Activated naive CD8-positive, alpha-beta T cell treated with anti-CD3 and anti-CD28 coated beads, Interleukin-2, amount 10 ng/mL, durations not matched to agents 7 days and 5 days (primary cell): ENCODE data around the gene GABRR3. TPM values are rescaled to one million over a fixed set of nuclear protein-coding genes. Genes with fewer than 3 reads are reported as not detected.

Experiments
- ATAC-seq: fragments of 150-1000 bp; cut with Tn5 transposase; one replicate; pipeline ENCODE4 v1.10.0; 2021; ENCODE audit warnings: low read depth, moderate library complexity
- POLR2A ChIA-PET: fragments of 350-600 bp; sonication (Branson Sonifier 250); formaldehyde crosslinking; loops from one replicate; lab custom pipeline; 2021; ENCODE audit warnings: antibody characterized with exemption; lab: Charles Lee
- DNase-seq: peaks from one replicate; pipeline ENCODE4 v3.0.0; 2021
- H3K27ac Mint-ChIP-seq: one replicate; pipeline ENCODE4 v1.8.0; 2022; ENCODE audit warnings: mild to moderate bottlenecking, mixed read lengths
- H3K27me3 Mint-ChIP-seq: one replicate; pipeline ENCODE4 v1.8.0; 2022; ENCODE audit warnings: mild to moderate bottlenecking, moderate library complexity, mixed read lengths
- H3K36me3 Mint-ChIP-seq: one replicate; pipeline ENCODE4 v1.8.0; 2021; ENCODE audit warnings: mild to moderate bottlenecking, mixed read lengths
- H3K4me1 Mint-ChIP-seq: one replicate; pipeline ENCODE4 v1.8.0; 2021; ENCODE audit warnings: mixed read lengths
- H3K4me3 Mint-ChIP-seq: one replicate; pipeline ENCODE4 v1.8.0; 2022; ENCODE audit warnings: mild to moderate bottlenecking, moderate library complexity, mixed read lengths
- H3K9me3 Mint-ChIP-seq: one replicate; pipeline ENCODE4 v1.8.0; 2021; ENCODE audit warnings: mixed read lengths
- total RNA-seq, 2 experiments: library from RNA; stranded (reverse); gene quantifications; one replicate each; pipeline ENCODE4 v1.2.3, GENCODE V29; 2021

Gene GABRR3
- total RNA-seq, 2 experiments from 2014 or later = not detected

DNA sequence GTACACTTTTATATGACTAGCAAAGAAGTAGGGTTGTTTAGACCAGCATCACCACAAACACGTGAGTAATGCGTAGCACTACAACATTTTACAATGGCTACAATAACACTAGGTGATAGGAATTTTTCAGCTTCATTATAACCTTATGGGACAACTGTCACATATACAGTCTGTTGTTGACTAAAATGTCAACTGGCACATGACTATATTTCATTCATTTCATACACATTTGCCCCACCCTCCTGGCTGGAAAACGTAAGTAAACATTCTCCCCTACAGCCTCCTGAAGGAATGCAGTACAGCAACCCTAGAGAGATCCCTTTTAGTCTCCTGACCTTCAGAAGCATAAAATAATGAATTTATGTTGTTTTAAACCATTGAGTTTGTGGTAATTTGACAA lies 79.1 kb downstream of the GABRR3 start:
- Mint-ChIP-seq H3K27ac (no peak overlapping the region), H3K9me3 (no peaks in the 10 kb centered on the region)
- POLR2A ChIA-PET = no interaction called here

DNA sequence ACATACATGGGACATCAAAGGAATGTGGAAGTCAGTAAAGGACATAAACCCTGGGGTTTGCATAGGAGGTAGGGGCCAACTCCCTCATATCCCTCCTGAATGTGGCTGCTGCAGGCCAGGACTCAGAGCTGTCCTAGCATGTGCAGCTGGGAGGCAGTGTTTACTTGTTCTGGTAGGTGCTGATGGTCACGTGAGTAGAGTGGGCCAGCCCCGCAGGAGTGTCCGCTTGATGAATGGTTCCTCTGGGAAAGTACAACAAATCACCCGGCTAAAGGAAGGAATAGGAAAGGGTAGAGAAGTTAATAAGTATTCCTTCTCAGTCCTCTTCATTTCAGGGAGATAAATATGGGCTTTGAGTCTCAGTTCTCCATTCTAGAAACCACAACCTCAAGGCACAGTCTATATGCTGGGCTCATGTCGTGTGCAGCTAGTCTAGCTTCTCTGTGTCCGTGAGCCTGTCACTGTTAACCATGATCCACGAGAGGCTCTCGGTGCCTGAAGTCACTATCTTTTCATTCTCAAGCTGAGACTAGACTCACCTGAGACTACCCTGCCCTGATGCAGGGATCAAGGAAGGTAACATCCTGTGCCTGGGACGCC lies 80.8 kb downstream of the GABRR3 start:
- peak overlapping the region; percentile 51 for H3K27ac Mint-ChIP-seq
- DNase-seq (no peak), ATAC-seq (no peak)
- H3K9me3 Mint-ChIP-seq = no peaks in the 10 kb centered on the region
- POLR2A ChIA-PET = no interaction called here
- no peak overlapping the region for H3K4me3 Mint-ChIP-seq
- H3K36me3 Mint-ChIP-seq = peaks cover 30% of the 10 kb centered on the region
- H3K4me1 Mint-ChIP-seq = peaks cover 12% of the 10 kb centered on the region
- H3K27me3 Mint-ChIP-seq = no peaks in the 10 kb centered on the region

More for the DNA sequence above, 79.1 kb downstream of the GABRR3 start:
- peaks cover 8% of the 10 kb centered on the region for H3K4me1 Mint-ChIP-seq
- ATAC-seq = no peak
- peaks cover 24% of the 10 kb centered on the region for H3K36me3 Mint-ChIP-seq
- DNase-seq = no peak
- no peaks in the 10 kb centered on the region for H3K27me3 Mint-ChIP-seq
- H3K4me3 Mint-ChIP-seq = no peak overlapping the region

DNA sequence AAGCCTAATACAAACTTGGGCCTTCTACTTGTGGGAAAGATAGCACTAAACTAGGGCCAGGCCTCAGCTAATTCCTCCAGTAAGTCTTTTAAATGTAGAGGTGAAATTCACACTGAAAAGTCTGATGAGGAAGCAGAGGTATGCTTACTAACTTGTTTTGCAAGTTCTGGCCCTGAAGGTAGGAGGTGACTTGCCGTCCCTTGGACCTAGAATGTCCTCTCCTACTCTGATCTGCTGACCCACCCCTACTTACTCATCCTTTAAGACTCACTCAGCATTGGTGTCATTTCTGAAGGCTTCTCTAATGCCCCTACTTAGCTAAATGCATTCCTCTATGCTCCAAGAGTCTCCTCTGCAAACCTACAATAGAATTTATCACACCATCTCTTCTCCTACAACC lies 82.2 kb downstream of the GABRR3 start:
- H3K4me3 Mint-ChIP-seq = no peak overlapping the region
- H3K9me3 Mint-ChIP-seq = no peaks in the 10 kb centered on the region
- POLR2A ChIA-PET = no interaction called here
- peaks cover 37% of the 10 kb centered on the region for H3K36me3 Mint-ChIP-seq
- peaks cover 12% of the 10 kb centered on the region for H3K4me1 Mint-ChIP-seq
- DNase-seq = no peak
- no peak overlapping the region for H3K27ac Mint-ChIP-seq
- no peak for ATAC-seq
- H3K27me3 Mint-ChIP-seq = no peaks in the 10 kb centered on the region

DNA sequence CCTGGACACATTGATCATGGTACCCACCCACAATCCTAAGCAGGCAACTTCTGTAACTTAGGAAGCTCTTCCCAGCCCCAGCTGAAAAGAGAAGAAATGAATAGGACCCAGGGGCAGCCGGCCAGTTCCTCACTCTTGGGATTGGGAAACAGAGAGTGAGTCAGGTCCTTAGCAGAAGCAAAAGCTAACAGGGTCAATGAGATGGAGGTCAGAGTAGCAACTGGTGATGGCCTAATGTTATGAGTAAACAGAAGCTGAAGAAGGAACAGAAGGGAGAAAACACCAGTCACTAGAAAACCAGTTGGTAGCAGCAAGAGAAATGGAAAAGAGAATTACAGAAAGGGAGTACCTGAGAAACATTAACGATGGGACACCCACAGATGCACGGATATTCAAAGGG lies 82.8 kb downstream of the GABRR3 start:
- no peaks in the 10 kb centered on the region for H3K27me3 Mint-ChIP-seq
- POLR2A ChIA-PET = no interaction called here
- H3K27ac Mint-ChIP-seq = no peak overlapping the region
- DNase-seq (no peak), ATAC-seq (no peak)
- no peaks in the 10 kb centered on the region for H3K9me3 Mint-ChIP-seq
- H3K4me1 Mint-ChIP-seq = peaks cover 12% of the 10 kb centered on the region
- H3K36me3 Mint-ChIP-seq = peaks cover 34% of the 10 kb centered on the region
- H3K4me3 Mint-ChIP-seq = no peak overlapping the region

- Mint-ChIP-seq H3K9me3 (no peaks in the 10 kb centered on the region), H3K27ac (no peak overlapping the region), H3K36me3 (peaks cover 45% of the 10 kb centered on the region), H3K27me3 (no peaks in the 10 kb centered on the region), H3K4me1 (peaks cover 12% of the 10 kb centered on the region), H3K4me3 (no peak overlapping the region)
- POLR2A ChIA-PET = no interaction called here
- DNase-seq (no peak), ATAC-seq (no peak)
These were observed 84.8 kb downstream of the GABRR3 start for GRCh38 chr3:97950360-97950759.

DNA sequence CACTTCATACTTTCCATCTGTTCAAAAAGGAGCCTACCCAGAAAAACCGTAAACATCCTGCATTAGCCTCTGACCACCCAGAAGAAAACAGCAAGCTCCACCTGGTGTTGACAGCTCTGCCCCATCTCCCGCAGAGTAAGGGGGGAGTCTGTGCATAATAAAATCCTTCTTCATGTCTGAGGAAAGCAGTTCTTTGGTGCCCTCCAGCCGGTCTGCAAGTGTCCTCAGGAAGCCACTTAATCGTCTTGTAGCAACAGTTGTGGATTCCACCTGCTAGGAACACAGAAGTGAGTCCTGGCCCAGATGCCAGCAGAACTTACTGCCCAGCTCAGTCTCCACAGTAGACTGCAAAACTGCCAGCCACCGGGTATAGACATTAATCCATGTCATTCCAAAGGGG lies 85.4 kb downstream of the GABRR3 start:
- no peak overlapping the region for H3K4me3 Mint-ChIP-seq
- POLR2A ChIA-PET = no interaction called here
- H3K27me3 Mint-ChIP-seq = no peaks in the 10 kb centered on the region
- H3K9me3 Mint-ChIP-seq = no peaks in the 10 kb centered on the region
- H3K4me1 Mint-ChIP-seq = peaks cover 8% of the 10 kb centered on the region
- ATAC-seq (no peak), DNase-seq (no peak)
- H3K27ac Mint-ChIP-seq = no peak overlapping the region
- H3K36me3 Mint-ChIP-seq = peaks cover 46% of the 10 kb centered on the region

- Mint-ChIP-seq H3K27me3 (no peaks in the 10 kb centered on the region), H3K27ac (no peak overlapping the region), H3K4me1 (peaks cover 4% of the 10 kb centered on the region), H3K4me3 (no peak overlapping the region), H3K9me3 (no peaks in the 10 kb centered on the region), H3K36me3 (peaks cover 42% of the 10 kb centered on the region)
- POLR2A ChIA-PET = no interaction called here
- no peak for DNase-seq
- ATAC-seq = no peak
These were observed 86.0 kb downstream of the GABRR3 start for GRCh38 chr3:97949110-97949485.

DNA sequence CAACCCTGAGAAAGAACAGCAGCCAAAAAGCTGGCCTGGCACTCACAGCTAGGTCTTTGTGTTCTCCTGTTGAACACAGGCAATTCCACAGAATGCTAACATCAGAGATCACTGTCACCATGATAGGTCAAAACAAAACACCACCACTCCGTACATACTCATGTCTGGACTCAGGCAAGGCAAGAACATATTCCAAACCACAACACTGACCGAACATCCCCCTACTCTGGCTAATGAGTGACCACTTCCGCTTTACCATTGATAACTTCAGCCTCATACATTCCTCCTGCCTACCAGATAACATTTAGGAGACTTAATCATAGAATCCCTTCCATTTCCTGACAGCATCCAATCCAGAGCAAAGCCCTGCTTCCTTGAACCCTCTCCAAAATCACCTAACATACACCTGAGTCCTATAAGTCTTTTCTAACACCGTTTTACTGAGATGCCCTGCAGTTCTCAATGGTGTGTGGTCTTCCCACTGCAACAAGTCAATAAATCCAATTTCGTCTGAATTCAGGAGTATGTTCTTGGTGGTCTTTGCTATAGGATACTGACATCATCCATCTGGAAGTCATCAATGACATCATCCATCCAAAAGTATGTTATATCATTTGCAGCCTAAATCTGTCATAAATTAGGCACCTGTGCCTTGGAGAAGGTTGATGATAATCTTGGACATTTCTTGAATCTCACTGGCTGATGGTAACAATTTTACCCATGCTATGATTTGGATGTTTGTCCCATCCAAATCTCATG lies 86.6 kb downstream of the GABRR3 start:
- Mint-ChIP-seq H3K4me3 (no peak overlapping the region), H3K4me1 (peaks cover 4% of the 10 kb centered on the region), H3K36me3 (peaks cover 39% of the 10 kb centered on the region), H3K27ac (no peak overlapping the region), H3K27me3 (no peaks in the 10 kb centered on the region), H3K9me3 (no peaks in the 10 kb centered on the region)
- no peak for DNase-seq
- POLR2A ChIA-PET = no interaction called here
- ATAC-seq = no peak

DNA sequence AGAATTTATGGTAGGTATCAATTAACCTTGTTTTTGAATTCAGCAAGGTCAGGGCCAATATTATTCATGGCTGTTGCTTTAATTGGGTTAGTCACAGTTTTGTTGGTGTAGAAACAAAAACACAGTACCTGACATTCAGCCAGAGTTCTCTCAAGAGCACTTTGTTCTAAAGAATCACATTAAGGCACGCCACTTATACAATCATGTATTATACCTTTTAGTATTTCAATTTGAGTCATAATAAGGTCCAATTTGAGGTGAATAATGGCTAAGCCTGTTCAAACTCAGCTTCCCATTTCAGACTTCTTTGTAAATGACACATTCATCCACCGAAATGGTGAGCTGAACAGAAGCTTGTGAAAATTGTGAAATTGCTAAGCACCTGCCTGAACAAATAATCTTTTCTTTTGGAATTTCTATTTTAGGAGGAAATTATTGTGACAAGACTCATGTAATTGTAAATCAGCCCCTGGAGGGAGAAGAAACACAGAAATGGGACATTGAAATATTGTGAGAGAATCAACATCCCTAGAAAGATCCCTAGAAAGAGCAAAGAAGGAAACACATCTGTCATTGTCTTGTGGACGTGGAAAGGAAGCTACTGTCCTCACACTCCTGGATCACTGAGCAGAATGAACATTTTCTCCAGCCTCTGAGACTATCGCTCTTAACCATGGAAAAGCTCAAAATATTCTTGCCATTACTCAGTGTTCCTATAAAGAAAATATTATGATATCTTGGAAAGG lies 92.1 kb downstream of the GABRR3 start:
- peaks cover 2% of the 10 kb centered on the region for H3K4me1 Mint-ChIP-seq
- no peak for DNase-seq
- H3K27ac Mint-ChIP-seq = no peak overlapping the region
- H3K27me3 Mint-ChIP-seq = no peaks in the 10 kb centered on the region
- H3K4me3 Mint-ChIP-seq = no peak overlapping the region
- POLR2A ChIA-PET = no interaction called here
- H3K36me3 Mint-ChIP-seq = peaks cover 23% of the 10 kb centered on the region
- no peak for ATAC-seq
- H3K9me3 Mint-ChIP-seq = no peaks in the 10 kb centered on the region

DNA sequence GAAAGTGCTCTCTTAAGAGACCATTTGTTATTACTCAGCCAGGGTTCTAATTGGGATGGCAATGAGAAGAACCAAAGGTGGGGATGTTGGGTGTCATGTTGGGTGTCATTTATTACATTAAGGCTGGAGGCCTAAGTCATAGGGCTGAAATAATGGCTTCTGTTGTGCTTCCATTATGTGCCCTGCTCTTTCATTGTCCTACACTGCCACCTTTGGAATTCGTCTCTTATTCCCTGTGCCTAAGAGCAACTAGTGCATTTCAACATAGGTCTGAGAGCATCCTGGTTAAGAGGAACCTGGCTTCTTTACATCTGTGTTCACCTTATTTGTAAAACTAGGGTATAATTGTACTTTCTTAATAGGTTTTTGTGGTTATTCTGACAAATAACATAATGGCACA lies 95.1 kb downstream of the GABRR3 start:
- no peak for ATAC-seq
- peaks cover 15% of the 10 kb centered on the region for H3K36me3 Mint-ChIP-seq
- POLR2A ChIA-PET = no interaction called here
- H3K4me3 Mint-ChIP-seq = no peak overlapping the region
- H3K9me3 Mint-ChIP-seq = no peaks in the 10 kb centered on the region
- H3K27ac Mint-ChIP-seq = no peak overlapping the region
- DNase-seq = no peak
- H3K4me1 Mint-ChIP-seq = peaks cover 2% of the 10 kb centered on the region
- no peaks in the 10 kb centered on the region for H3K27me3 Mint-ChIP-seq

DNA sequence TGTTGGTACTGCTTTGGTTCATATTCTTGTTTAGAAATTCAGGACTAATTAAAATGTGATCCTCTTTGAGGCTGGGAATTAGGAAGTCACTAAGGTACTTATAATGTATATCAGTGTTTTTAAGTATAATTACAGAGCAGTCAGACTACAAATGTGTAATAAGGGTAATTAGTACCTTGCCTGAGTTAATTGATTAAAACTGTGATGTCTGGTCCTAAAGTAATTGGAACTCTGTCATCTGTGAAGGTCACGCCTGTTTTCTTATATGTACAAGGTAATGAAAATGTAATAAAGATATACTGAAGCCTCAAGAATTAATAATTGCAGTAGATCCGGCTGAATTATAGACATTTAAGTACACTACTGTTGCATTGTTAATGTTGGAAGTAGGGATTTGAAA lies 95.7 kb downstream of the GABRR3 start:
- DNase-seq (no peak), ATAC-seq (no peak)
- Mint-ChIP-seq H3K27me3 (no peaks in the 10 kb centered on the region), H3K36me3 (peaks cover 17% of the 10 kb centered on the region), H3K9me3 (no peaks in the 10 kb centered on the region), H3K4me1 (peaks cover 2% of the 10 kb centered on the region), H3K4me3 (no peak overlapping the region), H3K27ac (no peak overlapping the region)
- POLR2A ChIA-PET = no interaction called here

DNA sequence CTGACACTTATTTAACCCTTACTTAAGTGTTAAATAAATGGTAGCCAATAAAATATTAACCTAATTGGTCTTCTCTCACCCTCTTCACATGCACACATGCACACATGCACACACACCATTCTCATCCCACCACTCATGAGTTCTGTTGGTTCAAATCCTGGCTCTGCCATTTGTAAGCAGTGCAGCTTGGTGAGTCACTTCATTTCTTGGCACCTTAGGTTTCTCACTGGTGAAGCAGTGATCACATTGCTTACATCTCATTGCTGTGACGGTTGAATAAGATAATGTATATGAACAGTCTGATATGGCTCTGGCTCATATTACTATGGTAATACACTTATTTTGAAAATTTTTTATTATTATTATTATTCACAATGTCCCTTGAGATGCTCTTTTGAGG lies 96.7 kb downstream of the GABRR3 start:
- POLR2A ChIA-PET = no interaction called here
- no peak for ATAC-seq
- no peak overlapping the region for H3K4me3 Mint-ChIP-seq
- peaks cover 16% of the 10 kb centered on the region for H3K36me3 Mint-ChIP-seq
- no peak overlapping the region for H3K27ac Mint-ChIP-seq
- peaks cover 2% of the 10 kb centered on the region for H3K4me1 Mint-ChIP-seq
- no peaks in the 10 kb centered on the region for H3K27me3 Mint-ChIP-seq
- no peaks in the 10 kb centered on the region for H3K9me3 Mint-ChIP-seq
- no peak for DNase-seq

- Mint-ChIP-seq H3K27ac (no peak overlapping the region), H3K4me3 (no peak overlapping the region), H3K27me3 (no peaks in the 10 kb centered on the region), H3K36me3 (peaks cover 12% of the 10 kb centered on the region), H3K9me3 (no peaks in the 10 kb centered on the region), H3K4me1 (no peaks in the 10 kb centered on the region)
- DNase-seq = no peak
- ATAC-seq = no peak
- POLR2A ChIA-PET = interaction anchor here (0.6 kb wide), 1 partner anchor 153 kb away, joined by 4 read pairs; no protein-coding TSS in a partner anchor
These were observed 97.9 kb downstream of the GABRR3 start for GRCh38 chr3:97937205-97937604.

GRCh38 chr3:97935842-97936241 lies 99.3 kb downstream of the GABRR3 start:
- H3K4me3 Mint-ChIP-seq = no peak overlapping the region
- DNase-seq (no peak), ATAC-seq (no peak)
- H3K27ac Mint-ChIP-seq = no peak overlapping the region
- no peaks in the 10 kb centered on the region for H3K9me3 Mint-ChIP-seq
- POLR2A ChIA-PET = no interaction called here
- H3K27me3 Mint-ChIP-seq = no peaks in the 10 kb centered on the region
- H3K36me3 Mint-ChIP-seq = peaks cover 19% of the 10 kb centered on the region
- no peaks in the 10 kb centered on the region for H3K4me1 Mint-ChIP-seq
